Transverse colon (tissue), 4 donors: ENCODE measurements around the gene C9orf50. TPM values are rescaled to one million over a fixed set of nuclear protein-coding genes. Genes with fewer than 3 reads are reported as not detected.

ENCODE experiments used
- DNase-seq: peaks from one replicate; pipeline ENCODE4 v3.0.0-alpha.2; 2019
- H3K27ac ChIP-seq, 4 donors: fragments of 200-600 bp; sonication (generic); 2 replicates each; pipeline ENCODE4 v1.5.1; 2016 to 2018; ENCODE audit warnings: inconsistent platforms in 4 of 4
- H3K27me3 ChIP-seq: fragments of 200-600 bp; sonication (generic); 2 replicates; pipeline ENCODE4 v1.5.1; 2017; ENCODE audit warnings: inconsistent platforms
- H3K36me3 ChIP-seq, 4 donors: fragments of 200-600 bp; sonication (generic); 2 replicates each; pipeline ENCODE4 v1.5.1; 2017 to 2019; ENCODE audit warnings: inconsistent platforms in 4 of 4
- H3K4me1 ChIP-seq, 4 donors: fragments of 200-600 bp; sonication (generic); 2 replicates each; pipeline ENCODE4 v1.5.1; 2017 to 2020; ENCODE audit warnings: inconsistent platforms in 4 of 4
- H3K4me3 ChIP-seq, 4 donors: fragments of 200-600 bp; sonication (generic); 1 replicate in 1 of 4; 2 replicates in 3 of 4; pipeline versions ENCODE4 v1.5.1 to v1.6.1; 2017 to 2019; ENCODE audit warnings: inconsistent platforms in 4 of 4
- H3K9me3 ChIP-seq, 2 donors: fragments of 200-600 bp; sonication (generic); 2 replicates each; pipeline ENCODE4 v1.5.1; 2017 to 2019; ENCODE audit warnings: inconsistent platforms in 2 of 2
- CTCF ChIP-seq, 5 experiments: fragments of 200-600 bp in 3 of 5; fragments of 450-650 bp in 2 of 5; sonication (generic) in 3 of 5; IDR thresholded peaks; 1 replicate in 2 of 5; 2 replicates in 3 of 5; pipeline ENCODE4 v1.5.1; 2016 to 2017; ENCODE audit warnings: antibody characterized with exemption in 5 of 5, inconsistent platforms in 3 of 5, mild to moderate bottlenecking in 2 of 5, moderate library complexity in 1 of 5
- EP300 ChIP-seq: sonication (generic); formaldehyde crosslinking; IDR thresholded peaks from one replicate; pipeline ENCODE4 v1.6.1; 2017; ENCODE audit warnings: antibody characterized with exemption, low read depth
- POLR2A ChIP-seq: fragments of 450-650 bp; IDR thresholded peaks from one replicate; pipeline ENCODE4 v1.6.1; 2016; ENCODE audit warnings: antibody characterized with exemption, mild to moderate bottlenecking, moderate library complexity
- POLR2AphosphoS5 ChIP-seq, 3 donors: sonication (generic); formaldehyde crosslinking; IDR thresholded peaks; one replicate each; pipeline ENCODE4 v1.6.1; 2016; ENCODE audit warnings: antibody characterized with exemption in 3 of 3
- WGBS, 2 donors: methylation state at CpG; one replicate each; pipeline ENCODE4 v1.1.5; 2018; ENCODE audit warnings: low coverage in 1 of 2; 5-methylcytosine and 5-hydroxymethylcytosine counted together
- in situ Hi-C, 4 donors: fragments of 200-750 bp; cut with MboI; loops; one replicate each; pipeline versions ENCODE4 v1.15.0 to v1.15.1; 2017; ENCODE audit warnings: low sequenced_read_pairs in 3 of 4, low pct_ligation_motif_present in 1 of 4, low pct_unique_long_range_greater_than_20kb in 1 of 4
- intact Hi-C: fragments of 100-400 bp; cut with DNase I; formaldehyde crosslinking; loops from one replicate; pipeline ENCODE4 v1.15.1; 2023; ENCODE audit warnings: low total_unique reads
- total RNA-seq, 4 donors: library from RNA; depleted of rRNA; stranded (reverse); fragments of >200 nt; gene quantifications; one replicate each; pipeline ENCODE4 v1.1.0, GENCODE V29; 2016

C9orf50 gene
- total RNA-seq, 4 donors from 2014 or later: not detected

GRCh38 chr9:129640086-129640870, 19.4 kb upstream of the C9orf50 start:
- TF ChIP-seq POLR2AphosphoS5 (IDR thresholded peaks at IDR 0.05) (no peak), CTCF (IDR thresholded peaks at IDR 0.05) (no peak), EP300 (no peak), POLR2A (no peak)
- peaks cover 0 to 7% (median 3%) of the 10 kb centered on the region in 4 donors for H3K36me3 ChIP-seq
- 50 to 83% methylated on average over 2 to 25 of the region's 25 CpGs for WGBS, 2 donors
- peaks cover 12 to 23% (median 17%) of the 10 kb centered on the region in 4 donors for H3K4me1 ChIP-seq
- intact Hi-C loops: loop anchor here (10.0 kb wide), 1 partner anchor 155 kb away; no protein-coding TSS in a partner anchor
- H3K27ac ChIP-seq: no peak overlapping the region
- H3K27me3 ChIP-seq: no peaks in the 10 kb centered on the region
- no peak for DNase-seq
- in situ Hi-C loops: loop anchor here in 2 of 4 donors (10.0 kb wide), 1 partner anchor 145 kb away; no protein-coding TSS in a partner anchor
- H3K4me3 ChIP-seq: peak overlapping the region in 1 of 4 donors; percentile 97
- no peaks in the 10 kb centered on the region for H3K9me3 ChIP-seq

DNA sequence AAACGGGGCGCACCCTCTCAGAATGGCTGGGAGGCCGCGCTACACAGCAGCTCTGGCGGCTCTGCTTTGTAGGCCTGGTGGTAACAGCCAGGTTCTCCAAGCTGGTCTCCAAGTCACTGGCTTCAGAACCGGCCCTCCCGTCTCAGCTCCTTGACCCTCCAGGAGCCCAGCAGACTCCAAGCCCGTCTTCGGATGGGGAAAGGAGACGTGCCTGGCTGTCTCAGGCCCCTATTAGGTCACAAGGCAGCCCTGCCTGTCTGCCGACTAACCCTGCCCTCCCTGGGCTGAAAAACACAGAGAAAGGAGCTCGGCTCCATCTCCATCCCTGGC, 18.8 kb upstream of the C9orf50 start:
- 73% methylated on average over 12 of the region's 12 CpGs; no CpG with 5 or more reads in 1 of the 2 donors for WGBS, 2 donors
- in situ Hi-C loops (loop anchor here in 2 of 4 donors (10.0 kb wide), 1 partner anchor 145 kb away; no protein-coding TSS in a partner anchor), intact Hi-C loops (loop anchor here (10.0 kb wide), 1 partner anchor 155 kb away; no protein-coding TSS in a partner anchor)
- Histone ChIP-seq H3K36me3 (peaks cover 0 to 12% (median 6%) of the 10 kb centered on the region in 4 donors), H3K9me3 (no peaks in the 10 kb centered on the region), H3K27ac (no peak overlapping the region), H3K4me3 (no peak overlapping the region), H3K27me3 (no peaks in the 10 kb centered on the region), H3K4me1 (peaks cover 12 to 23% (median 17%) of the 10 kb centered on the region in 4 donors)
- DNase-seq: no peak
- TF ChIP-seq POLR2A: no peak
- no peak for TF ChIP-seq EP300
- TF ChIP-seq CTCF (IDR thresholded peaks at IDR 0.05): no peak
- no peak for TF ChIP-seq POLR2AphosphoS5 (IDR thresholded peaks at IDR 0.05)

GRCh38 chr9:129639034-129639630, 18.2 kb upstream of the C9orf50 start:
- DNase-seq: no peak
- H3K27ac ChIP-seq: no peak overlapping the region
- TF ChIP-seq POLR2AphosphoS5 (IDR thresholded peaks at IDR 0.05): peak in 1 of 3 donors; percentile 6
- TF ChIP-seq CTCF (IDR thresholded peaks at IDR 0.05): no peak
- no peak for TF ChIP-seq POLR2A
- TF ChIP-seq EP300: no peak
- no peaks in the 10 kb centered on the region for H3K27me3 ChIP-seq
- WGBS, 2 donors: 87% methylated on average over 17 of the region's 17 CpGs; no CpG with 5 or more reads in 1 of the 2 donors
- H3K36me3 ChIP-seq: peaks cover 0 to 17% (median 8%) of the 10 kb centered on the region in 4 donors
- no peak overlapping the region for H3K4me3 ChIP-seq
- peaks cover 12 to 23% (median 17%) of the 10 kb centered on the region in 4 donors for H3K4me1 ChIP-seq
- intact Hi-C loops (no loop called here), in situ Hi-C loops (no loop called here)
- H3K9me3 ChIP-seq: no peaks in the 10 kb centered on the region
